Karpas-422 (cell line): ENCODE data around the gene MAD1L1. TPM values are rescaled to one million over a fixed set of nuclear protein-coding genes. Genes with fewer than 3 reads are reported as not detected.

Source experiments
- DNase-seq: peaks from one replicate; pipeline ENCODE4 v3.0.0-alpha.2; 2015
- H2AFZ ChIP-seq: fragments of 200-600 bp; sonication (generic); 2 replicates; pipeline ENCODE4 v1.6.1; 2014; ENCODE audit warnings: antibody characterized with exemption, low read length, mixed read lengths
- H3K27ac ChIP-seq: fragments of 200-600 bp; sonication (generic); 2 replicates; pipeline ENCODE4 v1.5.1; 2014; ENCODE audit warnings: mild to moderate bottlenecking, low read length, moderate library complexity
- H3K27me3 ChIP-seq: fragments of 200-600 bp; sonication (generic); 2 replicates; pipeline ENCODE4 v1.6.1; 2014; ENCODE audit warnings: low read length, mixed read lengths
- H3K36me3 ChIP-seq: fragments of 200-600 bp; sonication (generic); 2 replicates; pipeline ENCODE4 v1.6.1; 2014; ENCODE audit warnings: low read length, mixed read lengths; ENCODE audit not compliant: insufficient read depth
- H3K4me1 ChIP-seq: fragments of 200-600 bp; sonication (generic); 2 replicates; pipeline ENCODE4 v1.6.1; 2014; ENCODE audit warnings: mild to moderate bottlenecking, low read length, mixed read lengths
- H3K4me2 ChIP-seq: fragments of 200-600 bp; sonication (generic); 2 replicates; pipeline ENCODE4 v1.6.1; 2014; ENCODE audit warnings: low read length, low read depth, mild to moderate bottlenecking; ENCODE audit not compliant: poor library complexity, severe bottlenecking
- H3K4me3 ChIP-seq: fragments of 200-600 bp; sonication (generic); 2 replicates; pipeline ENCODE4 v1.5.1; 2014; ENCODE audit warnings: mild to moderate bottlenecking, antibody characterized with exemption, low read length, mixed read lengths
- H3K79me2 ChIP-seq: fragments of 200-600 bp; sonication (generic); 2 replicates; pipeline ENCODE4 v1.6.1; 2014; ENCODE audit warnings: mild to moderate bottlenecking, low read length, mixed read lengths
- H3K9ac ChIP-seq: fragments of 200-600 bp; sonication (generic); 2 replicates; pipeline ENCODE4 v1.6.0; 2014; ENCODE audit warnings: low read length
- H3K9me2 ChIP-seq: fragments of 200-600 bp; sonication (generic), shearing (Covaris generic); replicated peaks from 2 replicates; pipeline ENCODE4 v1.6.0; 2014; ENCODE audit warnings: mild to moderate bottlenecking, low read length, moderate library complexity; ENCODE audit not compliant: insufficient read depth
- H3K9me3 ChIP-seq: fragments of 300-700, 200-600 bp; sonication (generic); 2 replicates; pipeline ENCODE4 v1.6.1; 2014; ENCODE audit warnings: low read length, mixed read lengths
- H4K20me1 ChIP-seq: fragments of 200-600 bp; sonication (generic); 2 replicates; pipeline ENCODE4 v1.6.1; 2014; ENCODE audit warnings: mild to moderate bottlenecking, antibody characterized with exemption, low read length, low read depth; ENCODE audit not compliant: insufficient read depth
- total RNA-seq: library from RNA; depleted of rRNA; stranded (reverse); fragments of >200 nt; shearing (Covaris generic); gene quantifications from 2 replicates; pipeline ENCODE4 v1.2.3, GENCODE V29; 2014; ENCODE audit warnings: low replicate concordance

Gene MAD1L1
- total RNA-seq, 1 experiment from 2014 or later, result 38.6 TPM

DNA sequence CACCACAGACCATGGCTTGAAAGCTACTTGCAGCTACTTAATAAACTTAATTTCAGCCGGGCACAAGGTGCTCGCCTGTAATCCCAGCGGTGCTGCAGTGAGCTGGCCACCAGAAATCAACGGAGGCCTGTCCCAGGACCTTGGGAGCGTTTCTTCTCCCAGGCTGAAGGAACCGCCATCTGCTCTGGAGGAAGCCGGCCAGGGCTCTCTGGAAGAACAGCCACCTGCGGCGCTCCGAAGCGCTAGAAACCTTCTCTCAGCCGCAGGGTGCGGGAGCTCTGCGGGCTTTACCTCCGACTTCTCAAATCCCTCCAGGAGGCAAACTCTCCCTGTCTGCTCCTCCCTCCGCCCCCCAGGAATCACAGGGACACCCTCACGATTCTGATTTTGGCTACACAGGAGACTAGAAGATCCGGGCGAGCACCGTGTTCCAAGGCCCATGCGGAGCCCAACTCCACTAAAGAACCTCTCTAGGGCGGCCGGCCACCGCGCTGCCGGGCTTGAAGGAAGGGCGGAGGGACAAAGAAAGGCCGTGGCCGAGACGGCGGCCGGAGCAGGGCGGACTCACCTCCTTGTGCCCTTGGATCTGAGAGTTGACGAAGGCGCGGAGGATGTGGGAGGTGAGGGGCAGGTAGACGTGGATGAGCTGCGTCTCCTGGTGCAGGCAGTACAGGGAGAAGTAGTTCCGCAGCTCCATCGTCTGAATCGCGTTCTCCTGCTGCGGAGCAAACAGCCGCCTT lies 23.7 kb upstream of the MAD1L1 start:
- H2AFZ ChIP-seq, result no peak overlapping the region
- H3K4me2 ChIP-seq, result no peak overlapping the region
- no peaks in the 10 kb centered on the region for H3K36me3 ChIP-seq

DNA sequence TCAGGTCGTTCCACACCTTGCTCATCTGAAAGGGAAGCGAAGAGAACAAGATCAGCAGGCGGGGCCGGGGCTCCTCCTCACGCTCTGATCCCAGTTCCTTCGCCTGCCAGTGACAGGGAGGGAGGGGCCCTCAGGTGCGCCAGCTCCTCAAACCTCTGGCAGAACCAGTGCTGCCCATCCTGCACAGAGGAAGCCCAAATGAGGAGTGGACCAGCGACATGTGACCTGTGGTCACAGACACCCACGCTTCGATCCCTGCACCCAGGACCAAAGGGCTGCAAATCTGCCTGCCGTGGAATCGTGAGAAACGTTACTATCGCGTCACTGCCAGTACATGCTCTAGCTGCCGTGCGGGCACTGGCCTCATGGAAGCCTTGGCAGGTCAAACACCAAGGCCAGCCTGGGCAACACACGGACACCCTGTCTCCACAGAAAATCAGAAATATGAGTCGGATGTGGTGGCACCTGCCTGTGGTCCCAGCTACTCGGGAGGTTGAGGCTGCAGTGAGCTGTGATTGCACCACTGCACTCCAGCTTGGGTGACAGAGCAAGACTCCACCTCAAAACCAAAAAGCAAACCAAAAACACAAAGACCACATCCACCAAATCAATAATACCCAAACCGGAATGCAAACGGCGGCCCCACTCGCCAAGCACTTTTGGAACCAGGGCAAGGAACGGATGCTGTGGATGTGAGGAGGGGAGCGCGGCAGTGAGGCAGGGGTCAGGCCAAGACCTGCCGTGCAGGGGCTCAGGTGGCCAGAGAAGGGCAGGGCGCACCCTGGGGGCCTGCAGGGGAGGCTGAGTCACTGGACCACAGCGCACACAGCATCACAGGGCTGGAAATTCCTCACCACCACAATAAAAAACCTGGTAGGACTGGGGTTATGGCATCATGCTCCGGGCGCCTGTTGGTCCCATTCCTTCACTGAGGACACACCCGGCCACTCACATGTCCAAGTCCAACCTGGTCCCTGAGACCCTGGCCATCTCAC lies 22.7 kb upstream of the MAD1L1 start:
- Histone ChIP-seq H3K4me3 (no peak overlapping the region), H3K27ac (no peak overlapping the region), H4K20me1 (no peaks in the 10 kb centered on the region), H3K4me2 (no peak overlapping the region), H3K4me1 (no peaks in the 10 kb centered on the region), H3K79me2 (no peaks in the 10 kb centered on the region), H3K9me2 (no peaks in the 10 kb centered on the region), H3K36me3 (no peaks in the 10 kb centered on the region), H3K9me3 (no peaks in the 10 kb centered on the region), H2AFZ (no peak overlapping the region), H3K27me3 (no peaks in the 10 kb centered on the region), H3K9ac (no peak overlapping the region)
- no peak for DNase-seq

More for the DNA sequence above, 23.7 kb upstream of the MAD1L1 start:
- Histone ChIP-seq H3K27me3 (no peaks in the 10 kb centered on the region), H3K9me3 (no peaks in the 10 kb centered on the region), H4K20me1 (no peaks in the 10 kb centered on the region), H3K4me1 (no peaks in the 10 kb centered on the region; the same call in 1 of the 2 replicates), H3K9me2 (no peaks in the 10 kb centered on the region), H3K79me2 (no peaks in the 10 kb centered on the region), H3K27ac (no peak overlapping the region), H3K4me3 (no peak overlapping the region), H3K9ac (no peak overlapping the region)
- DNase-seq, result no peak

DNA sequence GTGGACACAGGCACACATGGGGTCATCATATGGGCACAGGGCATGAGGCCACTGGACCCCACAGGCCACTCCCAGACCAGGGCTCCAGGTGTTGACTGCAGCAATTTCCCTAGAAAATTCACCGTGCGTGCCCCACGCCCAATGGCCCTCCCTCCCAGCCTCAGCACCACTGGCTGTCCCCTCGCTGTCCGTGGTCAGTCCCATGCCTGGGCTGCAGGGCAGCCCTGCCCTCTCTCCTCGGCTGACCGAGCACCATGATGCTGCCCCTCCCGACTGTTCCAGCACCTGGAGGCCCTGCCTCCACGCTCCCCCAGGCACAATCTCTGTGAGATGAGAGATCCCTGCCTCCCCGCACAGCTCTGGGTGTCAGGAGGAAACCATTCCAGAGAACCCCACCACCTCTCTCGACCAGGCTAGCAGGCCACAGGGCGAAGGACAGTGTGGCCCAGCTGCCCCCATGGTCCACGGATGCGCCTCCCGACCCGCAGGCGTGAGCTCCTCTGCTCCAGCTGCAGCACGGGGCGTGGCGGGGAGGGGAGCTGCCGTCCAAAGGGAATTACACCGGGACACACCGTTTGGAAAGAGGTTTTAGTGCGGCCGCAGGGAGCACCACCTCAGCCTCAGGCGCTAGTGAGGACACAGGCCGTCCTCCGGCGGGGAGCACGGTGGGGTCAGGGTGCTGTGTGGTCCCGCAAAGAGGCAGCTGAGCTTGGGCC lies 21.8 kb upstream of the MAD1L1 start:
- Histone ChIP-seq H2AFZ (no peak overlapping the region), H3K4me3 (no peak overlapping the region), H3K79me2 (no peaks in the 10 kb centered on the region), H4K20me1 (no peaks in the 10 kb centered on the region), H3K4me2 (no peak overlapping the region), H3K4me1 (no peaks in the 10 kb centered on the region), H3K36me3 (no peaks in the 10 kb centered on the region), H3K9ac (no peak overlapping the region), H3K9me2 (no peaks in the 10 kb centered on the region), H3K27me3 (no peaks in the 10 kb centered on the region), H3K27ac (no peak overlapping the region), H3K9me3 (no peaks in the 10 kb centered on the region)
- DNase-seq, result no peak

DNA sequence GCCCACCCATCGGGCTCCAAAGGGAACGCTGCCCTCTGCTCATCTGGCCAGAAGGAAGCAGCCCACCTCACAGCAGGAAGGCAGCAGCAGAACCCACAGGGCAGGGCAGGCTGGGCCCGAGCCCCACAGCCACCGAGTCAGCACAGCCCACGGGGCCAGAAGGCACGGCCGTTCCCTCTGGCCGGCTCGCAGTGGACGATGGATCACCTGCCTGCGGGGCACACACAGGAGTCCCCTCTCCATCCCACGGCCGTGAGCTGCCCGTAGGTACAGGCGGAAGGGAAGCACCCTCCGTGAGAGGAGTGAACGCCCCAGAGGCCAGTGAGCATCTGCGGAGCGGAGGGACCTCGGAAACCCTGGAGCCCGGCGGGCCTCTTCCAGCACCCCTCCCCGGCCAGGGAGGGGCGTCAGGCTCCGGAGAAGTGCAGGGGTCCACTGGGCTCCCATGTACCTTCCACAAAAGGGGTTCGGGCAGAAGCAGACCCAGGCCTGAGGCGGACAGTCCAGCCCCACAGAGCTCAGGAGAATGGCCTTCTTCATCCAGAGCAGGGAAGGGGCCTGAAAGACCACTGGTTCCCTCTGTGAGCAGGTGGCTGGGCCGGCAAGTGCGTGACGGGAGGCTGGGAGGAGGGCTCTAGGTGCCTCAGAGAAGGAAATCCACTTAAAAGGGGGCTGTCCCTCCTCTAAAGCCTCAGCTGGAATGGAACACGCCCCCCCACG lies 20.9 kb upstream of the MAD1L1 start:
- H3K4me2 ChIP-seq, result no peak overlapping the region
- no peaks in the 10 kb centered on the region for H3K9me2 ChIP-seq
- no peaks in the 10 kb centered on the region for H3K36me3 ChIP-seq
- no peak overlapping the region for H3K27ac ChIP-seq
- no peaks in the 10 kb centered on the region for H3K79me2 ChIP-seq
- H3K27me3 ChIP-seq, result no peaks in the 10 kb centered on the region
- no peak overlapping the region for H3K4me3 ChIP-seq
- no peaks in the 10 kb centered on the region for H4K20me1 ChIP-seq
- H3K4me1 ChIP-seq, result no peaks in the 10 kb centered on the region
- H3K9ac ChIP-seq, result no peak overlapping the region
- DNase-seq, result no peak
- no peak overlapping the region for H2AFZ ChIP-seq
- no peaks in the 10 kb centered on the region for H3K9me3 ChIP-seq

DNA sequence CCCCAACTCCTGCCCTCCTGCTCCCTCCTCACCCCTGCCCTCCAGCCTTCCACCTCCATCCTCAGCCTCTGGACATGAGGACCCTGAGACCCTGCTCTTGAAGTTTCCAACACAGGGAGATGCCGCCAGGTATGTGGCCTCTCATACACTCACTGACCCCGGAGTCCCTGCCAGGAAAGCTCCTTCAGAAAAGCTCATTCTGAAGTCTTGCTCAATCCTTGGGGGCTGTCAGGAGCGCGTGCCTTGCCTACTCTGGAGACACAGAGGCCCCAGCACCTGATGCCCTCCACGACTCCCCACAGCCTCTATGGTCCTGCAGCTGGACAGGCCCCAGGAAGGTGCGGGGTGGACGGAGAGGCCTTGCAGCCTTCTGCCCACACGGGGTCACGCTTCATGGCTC lies 20.3 kb upstream of the MAD1L1 start:
- H3K9ac ChIP-seq, result no peak overlapping the region
- no peak overlapping the region for H3K4me2 ChIP-seq
- H3K79me2 ChIP-seq, result no peaks in the 10 kb centered on the region
- no peaks in the 10 kb centered on the region for H4K20me1 ChIP-seq
- no peak for DNase-seq
- H3K36me3 ChIP-seq, result no peaks in the 10 kb centered on the region
- no peaks in the 10 kb centered on the region for H3K4me1 ChIP-seq
- H3K27me3 ChIP-seq, result no peaks in the 10 kb centered on the region
- H2AFZ ChIP-seq, result no peak overlapping the region
- no peaks in the 10 kb centered on the region for H3K9me3 ChIP-seq
- no peaks in the 10 kb centered on the region for H3K9me2 ChIP-seq
- no peak overlapping the region for H3K4me3 ChIP-seq
- no peak overlapping the region for H3K27ac ChIP-seq

DNA sequence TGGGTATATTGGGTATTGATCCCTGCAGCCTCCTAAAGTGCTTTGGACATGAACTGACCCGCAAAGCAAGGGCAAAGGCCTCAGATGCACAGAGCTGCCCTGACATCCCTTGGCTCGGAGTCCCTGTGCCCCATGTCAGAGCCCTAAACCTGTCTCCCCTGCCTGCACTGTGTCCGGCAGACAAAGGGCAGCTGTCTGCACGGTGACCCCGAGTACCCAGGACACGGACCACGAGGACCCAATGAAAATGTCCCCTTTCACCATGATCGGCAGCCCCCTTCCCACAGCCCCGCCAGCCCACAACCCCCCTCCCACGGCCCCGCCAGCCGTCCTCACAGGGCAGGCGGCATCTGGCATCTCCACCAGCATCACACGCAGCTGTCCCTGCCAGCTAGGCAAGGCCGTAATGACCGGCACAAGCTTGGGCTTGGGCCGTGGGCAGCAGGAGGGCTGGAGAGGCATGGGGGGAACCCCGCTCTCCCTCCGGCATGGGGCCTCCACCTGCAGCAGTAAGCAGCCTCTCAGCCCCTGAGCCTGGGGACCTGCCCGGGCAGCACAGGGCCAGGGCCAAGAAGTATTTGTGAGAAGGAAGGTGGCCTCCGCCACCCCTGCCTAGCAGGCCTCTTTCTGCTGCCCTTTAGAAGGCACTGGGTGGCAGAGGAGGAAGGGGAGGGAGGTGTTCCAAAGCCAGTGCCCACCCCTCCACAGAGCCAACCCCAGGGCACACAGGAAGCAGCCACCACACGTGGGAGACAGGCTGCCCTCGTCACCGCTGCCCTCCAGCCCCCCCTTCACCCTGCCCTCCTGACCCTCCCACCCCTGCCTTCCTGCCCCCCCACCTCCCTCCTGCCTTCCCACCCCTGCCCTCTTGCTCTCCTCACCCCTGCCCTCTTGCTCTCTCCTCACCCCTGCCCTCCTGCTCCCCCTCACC lies 19.4 kb upstream of the MAD1L1 start:
- Histone ChIP-seq H3K27ac (no peak overlapping the region), H3K9ac (no peak overlapping the region), H3K4me3 (no peak overlapping the region), H3K9me3 (no peaks in the 10 kb centered on the region), H3K36me3 (no peaks in the 10 kb centered on the region), H3K4me1 (no peaks in the 10 kb centered on the region), H3K9me2 (no peaks in the 10 kb centered on the region), H3K79me2 (no peaks in the 10 kb centered on the region), H3K4me2 (no peak overlapping the region), H3K27me3 (no peaks in the 10 kb centered on the region), H4K20me1 (no peaks in the 10 kb centered on the region), H2AFZ (no peak overlapping the region)
- no peak for DNase-seq

DNA sequence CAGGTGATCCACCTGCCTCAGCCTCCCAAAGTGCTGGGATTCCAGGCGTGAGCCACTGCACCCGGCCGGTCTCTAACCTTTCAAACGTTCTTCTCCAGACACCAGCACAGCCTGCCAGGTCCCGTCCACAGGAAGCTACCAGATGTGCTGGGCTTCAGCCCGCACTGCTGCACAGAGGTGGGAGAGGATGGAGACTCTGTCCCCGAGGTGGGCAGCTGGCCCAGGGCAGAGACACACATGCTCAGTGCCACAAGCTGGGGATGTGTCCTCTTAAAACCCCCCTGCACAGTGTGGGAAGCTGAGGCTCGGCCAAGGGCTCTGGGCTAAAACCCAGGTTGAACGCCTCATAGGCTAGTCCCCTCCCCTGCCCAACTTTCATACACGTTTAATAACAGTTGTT lies 18.6 kb upstream of the MAD1L1 start:
- Histone ChIP-seq H3K4me2 (no peak overlapping the region), H3K4me3 (no peak overlapping the region), H3K4me1 (no peaks in the 10 kb centered on the region), H3K79me2 (no peaks in the 10 kb centered on the region), H4K20me1 (no peaks in the 10 kb centered on the region), H3K36me3 (no peaks in the 10 kb centered on the region), H3K27me3 (no peaks in the 10 kb centered on the region), H3K9ac (no peak overlapping the region), H2AFZ (no peak overlapping the region), H3K9me3 (no peaks in the 10 kb centered on the region), H3K9me2 (no peaks in the 10 kb centered on the region), H3K27ac (no peak overlapping the region)
- DNase-seq, result no peak
